Stimulated activated CD8-positive, alpha-beta memory T cell treated with anti-CD3 and anti-CD28 coated beads, Interleukin-7, amount 100 ng/mL, for 1 hour (primary cell): ENCODE results near the gene STARD5.

Experiments
- DNase-seq, 2 donors: peaks; one replicate each; pipeline ENCODE4 v3.0.0-alpha.2; 2020; ENCODE audit warnings: low read depth in 2 of 2

The STARD5 gene

DNA sequence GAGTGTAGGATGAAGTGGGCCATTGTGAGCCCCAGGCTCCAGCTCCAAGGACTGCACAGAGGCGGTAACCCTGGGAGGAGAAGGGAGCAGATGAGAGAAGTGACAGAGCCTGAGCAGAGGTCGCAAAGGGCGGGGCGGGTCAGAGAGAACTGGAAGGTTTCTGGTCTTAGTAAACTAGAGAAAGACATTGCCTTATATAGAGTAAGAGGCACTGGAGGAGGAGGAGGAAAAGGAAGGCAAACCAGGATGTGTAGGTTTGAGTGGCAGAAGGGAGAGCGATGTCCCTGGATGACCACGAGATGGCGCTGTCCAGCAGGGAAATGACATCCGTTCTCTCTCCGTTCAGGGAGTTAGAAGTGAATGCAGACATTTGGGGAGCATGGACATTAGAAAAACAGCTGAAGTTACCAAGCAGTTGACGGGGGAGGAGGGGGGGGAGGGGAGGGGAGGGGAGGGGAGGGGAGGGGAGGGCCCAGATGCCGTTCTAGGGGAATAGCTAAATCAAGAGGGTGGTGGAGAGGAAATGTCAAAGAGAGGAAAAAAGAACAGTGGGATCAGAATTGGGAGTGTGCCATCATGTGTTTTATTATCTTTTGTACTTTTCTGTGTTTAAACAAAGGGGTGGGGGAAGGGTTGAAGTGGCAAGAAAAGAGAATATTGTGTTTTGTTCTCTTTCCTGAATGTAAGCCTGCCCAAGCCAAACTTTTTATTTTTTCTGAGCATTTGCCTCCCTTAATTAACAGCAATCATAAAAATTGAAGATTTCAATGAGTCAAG, 48.8 kb downstream of the STARD5 start:
- peak; percentile 57 to 79 for DNase-seq

DNA sequence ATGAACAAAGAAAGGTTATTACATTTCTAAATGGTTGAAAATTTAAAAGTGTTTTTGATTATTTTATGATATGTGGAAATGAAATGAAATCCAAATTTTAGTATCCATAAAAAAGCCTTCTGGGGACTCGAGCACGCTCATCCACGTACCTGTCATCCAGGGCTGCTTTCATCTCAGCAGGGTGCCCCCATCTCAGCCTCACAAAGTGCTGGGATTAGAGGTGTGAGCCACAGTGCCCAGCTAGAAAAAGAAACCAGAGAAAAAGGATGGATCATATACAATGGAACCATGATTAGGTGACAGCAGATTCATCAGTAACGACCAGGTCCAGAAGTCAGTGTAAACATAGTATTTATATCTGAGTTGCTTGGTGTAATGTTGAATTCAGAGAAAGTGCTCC, 49.7 kb downstream of the STARD5 start:
- no peak for DNase-seq

DNA sequence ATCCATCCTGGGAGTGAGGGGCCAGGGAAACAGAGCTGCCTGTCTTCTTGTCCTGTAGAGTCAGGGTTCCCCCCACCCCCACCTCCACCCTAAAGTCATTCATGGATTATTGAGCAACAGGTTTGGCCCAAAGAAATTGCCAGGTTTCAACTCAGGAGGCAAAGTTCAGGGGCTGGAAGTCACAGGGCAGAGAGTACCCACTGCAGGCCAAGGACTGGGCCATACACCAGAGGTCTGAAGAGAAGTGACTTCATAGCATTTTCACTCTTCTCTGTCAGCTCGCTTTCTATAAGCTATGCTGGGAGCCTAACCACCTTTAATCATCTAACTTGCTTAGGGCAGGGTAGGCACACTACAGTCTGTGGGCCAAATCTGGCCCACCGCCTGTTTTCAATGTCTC, 50.1 kb downstream of the STARD5 start:
- no peak for DNase-seq

DNA sequence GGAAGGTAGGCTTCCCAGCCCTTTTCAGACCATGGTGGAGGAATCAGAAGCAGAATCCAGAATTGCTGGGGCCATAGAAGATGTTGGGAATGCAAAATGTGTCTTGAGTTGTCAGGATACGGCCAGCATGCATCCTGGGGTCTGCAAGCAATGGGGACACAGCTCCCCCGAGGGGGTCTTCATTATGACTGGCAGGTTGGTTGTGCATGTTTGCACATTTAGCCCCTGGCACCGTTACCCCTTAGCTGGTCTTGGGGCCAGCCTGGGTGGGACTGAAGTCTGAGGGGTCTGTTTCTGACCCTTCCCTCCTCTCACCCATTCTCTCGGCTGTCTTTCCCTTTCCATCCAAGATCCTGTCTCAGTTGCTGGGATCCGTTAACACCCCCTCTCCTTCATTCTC, 50.7 kb downstream of the STARD5 start:
- DNase-seq = no peak

DNA sequence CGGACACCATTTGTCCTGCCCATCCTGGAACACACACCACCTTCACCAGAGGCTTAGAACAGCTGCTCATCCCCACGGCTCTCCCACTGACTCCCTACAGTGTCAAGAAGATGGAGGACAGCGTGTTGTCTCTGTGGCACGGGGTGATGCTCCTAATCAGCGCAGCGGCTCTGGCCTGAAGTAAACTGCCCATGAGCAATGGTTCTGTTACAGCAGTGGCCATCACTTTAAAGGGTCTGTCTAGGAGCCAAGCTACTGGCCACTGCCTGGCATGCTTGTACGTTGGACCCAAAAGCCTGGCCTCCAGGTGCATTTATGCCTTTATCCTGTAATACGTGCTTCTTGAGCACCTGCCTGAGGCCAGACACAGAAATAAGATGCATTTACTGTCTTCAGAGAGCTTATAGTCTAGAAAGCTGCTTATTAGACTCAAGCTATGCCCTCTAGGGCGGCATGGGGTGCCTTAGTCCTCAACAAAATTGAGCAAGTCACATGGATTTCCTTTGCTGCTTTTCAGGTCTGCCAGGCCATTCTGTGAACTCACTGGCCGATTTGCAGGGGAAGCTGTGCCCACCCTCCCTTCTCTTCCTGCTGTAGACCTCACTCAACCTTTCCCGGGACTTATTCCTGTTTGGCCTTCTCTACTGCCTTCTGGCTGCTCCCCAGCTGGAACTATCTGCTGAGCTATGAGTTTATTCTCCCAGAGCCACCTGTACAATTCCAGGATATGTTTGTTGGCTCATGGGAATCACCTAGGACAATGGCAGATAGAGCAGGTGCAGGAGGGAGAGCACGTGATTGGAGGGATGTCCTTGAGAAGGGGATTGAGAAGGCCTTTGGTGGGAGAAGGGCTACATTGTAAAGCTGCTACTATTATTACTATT, 51.9 kb downstream of the STARD5 start:
- no peak for DNase-seq

DNA sequence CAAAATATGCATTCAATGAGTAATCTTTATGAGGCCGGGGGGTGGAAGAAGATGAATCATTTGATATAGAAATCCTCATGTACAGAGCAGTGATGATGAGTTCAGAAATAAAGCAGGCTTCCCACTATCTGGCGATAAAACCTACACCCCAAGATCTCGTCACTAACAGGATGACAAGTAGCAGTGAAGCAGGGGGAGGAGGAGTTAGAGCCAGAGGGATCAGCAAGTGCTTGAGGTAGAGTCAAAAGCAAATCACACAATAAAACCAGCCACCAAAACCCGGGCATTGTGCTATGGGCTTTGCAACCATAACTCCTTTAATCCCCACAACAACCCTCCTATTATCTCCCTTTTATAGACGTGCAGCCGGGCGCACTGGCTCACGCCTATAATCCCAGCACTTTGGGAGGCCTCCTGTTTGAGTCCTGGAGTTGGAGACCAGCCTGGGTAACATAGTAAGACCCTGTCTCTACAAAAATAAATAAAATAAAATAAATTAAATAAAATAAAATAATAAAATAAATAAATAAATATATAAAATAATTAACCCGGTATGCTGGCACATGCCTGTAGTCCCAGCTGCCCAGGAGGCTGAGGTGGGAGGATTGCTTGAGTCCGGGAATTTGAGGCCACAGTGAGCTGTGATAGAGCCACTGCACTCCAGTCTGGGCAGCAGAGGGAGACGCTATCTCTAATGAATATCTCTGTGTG, 53.0 kb downstream of the STARD5 start:
- no peak for DNase-seq

DNA sequence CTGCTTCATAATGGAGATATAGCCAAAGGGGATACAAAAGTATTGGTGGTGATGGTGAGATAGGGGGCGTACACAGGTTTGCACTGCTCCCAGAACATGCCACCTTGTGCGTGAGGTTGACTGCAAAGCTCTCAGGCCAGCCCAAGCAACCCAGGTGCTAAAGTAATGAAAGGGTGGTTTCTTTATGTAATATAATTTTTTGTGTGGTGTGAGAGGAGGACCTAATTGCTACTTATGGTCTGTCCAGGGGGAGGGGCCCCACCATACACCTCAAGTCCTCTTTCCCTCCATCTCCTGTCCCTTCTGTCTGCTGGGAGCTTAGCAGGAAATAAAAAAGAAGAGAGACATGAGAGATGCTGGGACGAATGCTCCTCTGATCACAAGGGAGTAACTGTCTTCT, 53.8 kb downstream of the STARD5 start:
- no peak for DNase-seq

DNA sequence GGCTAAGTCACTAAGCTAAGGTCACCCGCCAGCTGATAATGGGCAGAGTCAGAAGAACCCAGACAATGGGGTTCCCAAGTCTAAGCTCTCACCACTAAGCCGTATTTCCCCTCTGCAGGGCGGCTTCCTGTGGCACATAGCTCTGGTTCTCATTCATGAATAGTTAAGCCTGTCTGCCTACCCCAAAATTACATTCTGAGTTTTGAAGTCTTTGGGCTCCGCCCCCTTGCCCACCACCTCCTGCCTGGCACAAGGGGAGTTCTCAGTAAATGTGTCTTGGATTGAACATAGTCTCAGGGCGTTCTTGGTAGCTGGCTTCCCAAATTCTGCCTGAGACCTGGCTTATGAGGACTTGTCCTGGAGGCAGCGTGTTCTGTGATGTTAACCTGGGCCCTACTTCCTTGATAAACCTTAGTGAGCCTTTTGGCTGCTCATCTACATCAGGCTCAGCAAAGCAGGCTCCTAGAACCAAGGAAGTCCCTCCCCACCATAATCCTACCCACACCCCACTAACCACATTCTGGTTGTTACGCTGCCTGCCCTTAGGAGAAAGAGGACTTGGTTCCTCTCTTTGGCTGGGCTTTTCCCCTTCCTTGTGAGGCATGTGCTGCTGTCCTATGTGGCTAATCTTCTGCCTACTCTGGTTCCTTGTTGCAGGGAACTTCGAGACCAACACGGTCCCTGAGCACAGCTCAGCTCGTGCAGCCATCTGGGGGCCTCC, 54.9 kb downstream of the STARD5 start:
- DNase-seq = no peak

DNA sequence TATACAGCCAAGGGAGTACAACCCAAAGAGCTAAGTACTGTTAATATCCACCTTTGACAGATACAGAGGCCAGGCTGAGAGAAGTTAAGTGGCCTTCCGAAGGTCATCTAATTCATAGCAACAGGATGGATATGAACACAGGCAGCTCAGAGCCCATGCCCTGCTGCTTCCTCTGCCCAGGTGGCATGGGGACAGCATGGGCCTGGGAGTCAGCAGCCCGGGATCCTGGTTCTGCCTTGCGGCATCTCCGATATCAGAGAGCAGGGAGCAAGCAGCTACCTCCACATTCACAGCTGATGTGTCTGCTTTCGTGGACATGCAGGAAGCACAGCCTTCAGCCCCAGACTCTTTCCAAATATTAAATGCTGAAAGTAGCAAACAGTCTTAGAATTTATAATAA, 55.6 kb downstream of the STARD5 start:
- no peak for DNase-seq

DNA sequence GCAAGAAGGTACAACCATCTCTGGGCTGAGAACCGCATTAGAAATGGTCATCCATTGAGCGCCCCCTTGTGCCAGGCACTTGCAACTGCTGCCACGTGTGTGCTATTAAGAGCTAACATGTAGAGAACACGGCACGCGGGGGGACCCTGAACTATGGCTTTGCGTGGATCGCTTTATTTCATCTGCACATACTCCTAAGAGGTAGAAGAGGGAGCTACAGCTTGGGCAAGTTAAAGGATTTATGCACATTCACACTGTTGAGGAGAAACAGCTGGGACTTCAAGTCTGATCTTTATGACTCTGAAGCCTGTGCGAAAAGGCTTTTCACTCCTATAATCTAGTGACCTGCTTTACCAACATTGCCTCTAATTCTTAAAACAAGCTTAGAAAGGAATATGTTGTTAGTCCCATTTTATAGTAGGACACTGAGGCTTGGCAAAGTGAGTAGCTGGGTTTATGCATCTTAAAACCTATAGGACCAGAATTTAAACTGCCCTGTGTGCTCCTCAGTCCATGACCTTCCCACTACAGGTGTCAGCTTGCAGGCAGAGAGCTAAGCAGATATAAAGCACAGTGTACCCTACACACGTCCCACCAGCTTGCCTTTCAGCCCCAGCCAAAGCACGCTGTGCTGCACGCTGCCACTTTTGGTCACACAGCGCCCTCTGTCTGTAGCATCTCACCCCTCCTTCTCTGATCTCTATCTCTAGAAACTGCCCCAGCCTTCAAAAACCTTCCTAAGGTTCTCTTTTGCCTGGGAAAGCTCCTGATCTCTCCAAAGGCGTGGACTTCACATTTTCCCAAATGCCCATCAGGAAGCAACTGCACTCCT, 57.8 kb downstream of the STARD5 start:
- peak; percentile 58 to 66 for DNase-seq

DNA sequence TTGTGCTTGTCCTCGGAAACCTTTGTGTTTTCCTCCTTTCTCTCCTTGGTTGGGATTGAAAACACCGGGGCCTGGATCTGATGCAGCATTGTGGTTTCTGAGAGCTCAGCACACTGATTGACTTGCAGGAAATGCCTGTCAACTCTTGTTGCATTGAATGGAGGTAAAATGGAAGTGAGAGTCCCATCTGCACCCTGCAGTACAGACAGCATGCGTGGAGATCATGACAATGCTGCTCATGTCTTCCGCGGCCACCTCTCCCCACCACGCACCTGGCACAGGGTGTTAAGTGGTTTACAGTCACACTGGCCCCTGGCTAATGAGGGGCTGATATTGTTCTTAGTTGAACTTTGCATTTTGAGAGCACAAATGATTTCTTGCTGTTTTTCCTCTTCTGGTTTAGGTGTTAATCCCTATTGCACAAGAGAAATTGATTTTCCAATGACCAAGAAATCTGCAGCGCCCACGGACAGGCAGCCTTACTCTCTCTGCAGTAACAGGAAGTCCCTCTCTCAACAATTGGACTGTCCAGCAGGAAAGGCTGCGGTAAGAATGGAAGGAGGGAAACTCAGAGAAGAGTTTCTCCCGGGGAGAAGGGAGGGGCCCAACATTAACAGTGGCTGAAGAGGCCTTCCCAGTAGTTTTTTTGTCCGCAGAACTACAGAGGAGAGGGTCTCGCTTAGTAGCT, 58.5 kb downstream of the STARD5 start:
- no peak for DNase-seq

DNA sequence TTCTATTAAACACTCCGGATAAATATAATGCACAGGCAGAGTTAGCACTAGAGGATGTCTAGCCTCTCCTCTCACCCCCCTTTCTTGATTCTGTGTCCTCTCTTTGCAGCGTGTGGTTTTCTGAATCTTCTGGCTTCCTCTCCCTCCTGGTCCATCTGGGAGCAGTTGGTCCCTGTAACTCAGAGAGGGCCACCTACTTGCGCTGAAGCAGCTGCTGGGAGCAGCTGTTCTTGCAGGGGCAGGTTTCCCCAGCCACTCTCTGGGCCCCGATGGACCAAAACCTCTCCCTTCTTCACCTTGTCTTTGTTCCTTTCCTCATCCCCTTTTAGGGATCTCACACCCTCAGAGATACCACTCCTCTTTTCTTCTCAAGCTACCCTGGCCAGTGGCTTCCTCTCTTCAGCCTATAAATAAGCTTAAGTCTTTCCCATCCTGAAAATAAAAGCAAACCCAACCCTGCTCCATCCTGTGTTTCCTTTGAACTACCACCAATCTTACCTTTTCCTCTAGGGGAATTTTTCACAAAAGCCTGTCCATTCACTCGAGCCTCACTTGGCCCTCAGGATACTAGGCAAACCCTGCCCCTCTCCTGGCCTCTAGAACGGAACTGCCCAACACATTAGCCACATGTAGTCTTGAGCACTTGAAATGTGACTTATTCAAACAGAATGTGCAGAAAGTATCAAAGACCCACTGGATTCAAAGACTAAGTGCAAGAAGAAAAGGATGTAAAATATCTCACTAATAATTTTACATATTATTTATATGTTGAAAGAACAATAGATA, 59.7 kb downstream of the STARD5 start:
- DNase-seq = no peak

DNA sequence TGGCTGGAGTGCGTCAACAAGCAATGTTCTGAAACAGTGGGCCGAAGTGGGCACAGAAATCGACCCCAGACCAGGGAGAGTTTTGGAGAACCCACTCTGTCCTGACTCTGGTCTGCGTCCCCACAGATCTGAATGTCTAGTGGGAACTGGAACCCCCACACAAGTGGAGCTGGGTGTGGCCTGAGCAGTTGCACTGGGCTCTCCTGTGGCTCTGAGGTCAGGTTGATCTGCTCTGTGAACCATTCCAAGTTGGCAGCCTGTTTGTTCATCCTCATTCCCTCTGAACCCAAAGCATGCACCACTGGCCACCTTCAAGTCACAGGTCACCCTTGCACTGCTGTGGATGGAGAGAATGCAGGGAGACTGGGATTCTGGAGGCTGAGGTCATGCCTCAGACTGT, 60.5 kb downstream of the STARD5 start:
- no peak for DNase-seq

DNA sequence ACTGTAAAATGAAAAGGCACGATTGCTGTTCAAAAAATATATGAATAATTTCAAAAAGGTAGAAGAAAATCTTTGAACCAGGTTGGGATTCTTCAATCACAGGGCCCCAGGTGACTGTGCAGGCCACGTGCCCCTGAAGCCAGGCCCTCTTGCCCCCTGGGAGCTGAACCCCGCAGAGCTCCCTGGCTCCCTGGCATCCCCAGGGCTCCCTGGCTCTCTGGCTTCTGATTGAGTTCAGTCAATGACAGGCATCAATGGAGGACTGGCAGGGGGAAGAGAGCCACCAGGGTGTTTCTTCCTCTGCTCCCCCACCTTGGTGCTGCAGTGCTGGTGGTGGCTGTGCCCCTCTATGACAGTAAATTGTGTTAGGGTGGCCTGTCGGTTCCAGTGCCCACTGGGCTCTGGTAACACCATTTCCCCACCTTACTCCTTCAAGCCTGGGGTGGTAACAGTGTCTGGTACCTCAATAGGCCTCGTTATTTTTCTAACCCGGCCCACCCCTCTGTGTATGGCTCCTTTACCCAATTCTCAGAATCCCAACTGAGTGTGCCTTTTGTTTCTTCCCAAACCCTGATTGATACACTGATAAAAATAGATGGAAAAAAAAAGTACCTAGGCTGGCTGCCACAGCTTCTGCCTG, 62.6 kb downstream of the STARD5 start:
- DNase-seq = no peak

DNA sequence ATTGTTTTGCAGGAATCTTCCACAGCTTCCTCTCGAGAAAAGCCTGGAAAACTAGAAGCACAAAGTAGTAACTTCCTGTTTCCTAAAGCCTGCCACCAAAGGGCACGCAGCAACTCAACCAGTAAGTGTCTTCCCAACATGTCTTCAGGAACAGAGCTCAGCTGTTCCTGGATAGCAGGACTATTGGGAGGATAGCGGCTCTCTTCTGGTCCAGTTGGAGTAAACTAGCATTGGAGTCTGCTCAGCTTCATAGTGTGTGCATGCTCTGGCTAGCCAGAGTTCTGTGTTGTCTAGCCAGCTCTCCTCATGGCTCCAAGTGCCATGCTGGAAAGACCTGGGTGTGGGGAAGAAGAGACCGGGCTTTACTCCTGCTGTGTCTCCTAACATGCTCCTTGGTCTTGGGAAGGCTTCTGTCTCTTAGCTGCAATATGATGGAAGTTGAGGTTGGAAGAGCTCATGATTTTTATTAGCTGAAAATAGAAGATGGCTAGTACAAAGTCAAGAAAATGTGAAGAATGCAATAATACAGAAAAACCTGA, 64.1 kb downstream of the STARD5 start:
- DNase-seq = no peak
